C4-2B (cell line): ENCODE results near the gene CACNA1B.
"Not testable (repeated sequence)": the region's sequence is repeated elsewhere in the genome, so short reads cannot be mapped to it uniquely, and the experiment has no call there.

ENCODE experiments used
- H3K27ac ChIP-seq: fragments of 450-650 bp; 2 replicates; pipeline ENCODE4 v1.5.1; 2017
- CTCF ChIP-seq: fragments of 450-650 bp; conservative IDR thresholded peaks from 2 replicates; pipeline ENCODE4 v1.5.1; 2017; ENCODE audit warnings: mild to moderate bottlenecking
- ZFX ChIP-seq: fragments of 450-650 bp; IDR thresholded peaks from 2 replicates; pipeline ENCODE4 v1.6.1; 2017

The CACNA1B gene

GRCh38 chr9:138112791-138113600 lies 235.4 kb downstream of the CACNA1B start:
- H3K27ac ChIP-seq = no peak overlapping the region
- TF ChIP-seq CTCF (no peak), ZFX (no peak)

GRCh38 chr9:138113701-138114325 lies 236.2 kb downstream of the CACNA1B start:
- not testable (repeated sequence) for H3K27ac ChIP-seq

- TF ChIP-seq CTCF (no peak), ZFX (no peak)
Observed at GRCh38 chr9:138114501-138115245, 237.1 kb downstream of the CACNA1B start.

GRCh38 chr9:138115506-138115905 lies 237.9 kb downstream of the CACNA1B start:
- TF ChIP-seq CTCF (no peak), ZFX (no peak)
- H3K27ac ChIP-seq = no peak overlapping the region

More at GRCh38 chr9:138114501-138115245, 237.1 kb downstream of the CACNA1B start:
- H3K27ac ChIP-seq = no peak overlapping the region

GRCh38 chr9:138116521-138116920 lies 238.9 kb downstream of the CACNA1B start:
- H3K27ac ChIP-seq = no peak overlapping the region
- TF ChIP-seq ZFX = no peak

GRCh38 chr9:138117101-138117750 lies 239.6 kb downstream of the CACNA1B start:
- TF ChIP-seq ZFX (no peak), CTCF (no peak)
- no peak overlapping the region for H3K27ac ChIP-seq

GRCh38 chr9:138117836-138118235 lies 240.3 kb downstream of the CACNA1B start:
- no peak overlapping the region for H3K27ac ChIP-seq
- TF ChIP-seq ZFX = no peak
- no peak for TF ChIP-seq CTCF

- H3K27ac ChIP-seq = no peak overlapping the region
- TF ChIP-seq CTCF = no peak
- no peak for TF ChIP-seq ZFX
Observed at GRCh38 chr9:138118601-138119071, 241.1 kb downstream of the CACNA1B start.
